HepG2 (cell line): ENCODE data around the gene EEFSEC. TPM values are rescaled to one million over a fixed set of nuclear protein-coding genes. Genes with fewer than 3 reads are reported as not detected.
A peak's percentile ranks its signal among the peaks of the same experiment; 100 is the strongest.

ENCODE experiments used
- ATAC-seq: fragments of 200-7000 bp; cut with Tn5 transposase; 3 replicates; pipeline ENCODE4 v1.9.1; 2020; ENCODE audit warnings: mild to moderate bottlenecking, moderate library complexity
- BruUV-seq: library from RNA; stranded (reverse); fragments of 400-500 nt; replicated peaks from 2 replicates; lab custom pipeline; 2021; lab: Mats Ljungman, UMichigan
- CTCF ChIA-PET: fragments of 300-600 bp; formaldehyde crosslinking; extraction: SDS; loops from one replicate; lab custom pipeline; 2021; ENCODE audit warnings: low total read pairs, inconsistent platforms, low intra/inter-chr PET ratio; lab: Yijun Ruan, JAX
- POLR2A ChIA-PET: fragments of 350-600 bp; sonication (Branson Sonifier 250); formaldehyde crosslinking; loops from one replicate; lab custom pipeline; 2020; ENCODE audit warnings: antibody characterized with exemption, inconsistent platforms; lab: Yijun Ruan, JAX
- DNase-seq: peaks from one replicate; pipeline ENCODE4 v3.0.0-alpha.2; 2015; ENCODE audit warnings: low spot score
- FAIRE-seq: peaks from 3 replicates; lab custom pipeline; 2011; peaks lifted over from hg19 to GRCh38; lab: Jason Lieb, UNC
- H2AFZ ChIP-seq: one replicate; pipeline ENCODE4 v1.6.1; 2011; ENCODE audit warnings: low read length, inconsistent platforms
- H3K27ac ChIP-seq: fragments of 300-600 bp; 3 replicates; pipeline ENCODE4 v1.8.0; 2011; ENCODE audit warnings: mixed run types, mild to moderate bottlenecking, mixed read lengths, low read length, inconsistent platforms; ENCODE audit not compliant: insufficient read depth; ENCODE audit errors: extremely low read length
- H3K27me3 ChIP-seq, 2 experiments: fragments of 200-600 bp in 1 of 2; 2 replicates in 1 of 2; 3 replicates in 1 of 2; pipeline versions ENCODE4 v1.6.0 to v1.8.0; 2011; ENCODE audit warnings: low read length in 2 of 2, mild to moderate bottlenecking in 2 of 2, moderate library complexity in 2 of 2, inconsistent platforms in 1 of 2; ENCODE audit not compliant: insufficient read depth in 2 of 2, control insufficient read depth in 1 of 2
- H3K36me3 ChIP-seq, 2 experiments: fragments of 200-600 bp in 1 of 2; replicated peaks in 1 of 2; 2 replicates in 1 of 2; 3 replicates in 1 of 2; pipeline versions ENCODE4 v1.5.1 to v1.8.0; 2011; ENCODE audit warnings: low read length in 2 of 2, inconsistent platforms in 1 of 2; ENCODE audit not compliant: insufficient read depth in 2 of 2, control insufficient read depth in 1 of 2
- H3K4me1 ChIP-seq: 2 replicates; pipeline ENCODE4 v1.5.1; 2012; ENCODE audit warnings: low read length, inconsistent platforms; ENCODE audit not compliant: insufficient read depth
- H3K4me2 ChIP-seq: 2 replicates; pipeline ENCODE4 v1.6.0; 2011; ENCODE audit warnings: low read depth, low read length, inconsistent platforms
- H3K4me3 ChIP-seq, 3 experiments: fragments of 200-600 bp in 1 of 3; sonication (generic), shearing (Covaris generic) in 1 of 3; replicated peaks in 1 of 3; 2 replicates each; pipeline ENCODE4 v1.5.1; 2011 to 2016; ENCODE audit warnings: low read length in 3 of 3, inconsistent platforms in 2 of 3, low read depth in 2 of 3, mild to moderate bottlenecking in 2 of 3, control low read depth in 1 of 3, mixed read lengths in 1 of 3; ENCODE audit not compliant: insufficient read depth in 1 of 3
- H3K79me2 ChIP-seq: one replicate; pipeline ENCODE4 v1.6.1; 2011; ENCODE audit warnings: low read length, inconsistent platforms; ENCODE audit not compliant: insufficient read depth
- H3K9ac ChIP-seq: 2 replicates; pipeline ENCODE4 v1.6.0; 2011; ENCODE audit warnings: mild to moderate bottlenecking, low read depth, low read length, inconsistent platforms; ENCODE audit not compliant: insufficient read depth
- H3K9me3 ChIP-seq: 2 replicates; pipeline ENCODE4 v1.5.1; 2012; ENCODE audit warnings: mild to moderate bottlenecking, low read length
- H4K20me1 ChIP-seq: 2 replicates; pipeline ENCODE4 v1.6.0; 2011; ENCODE audit warnings: inconsistent platforms, mild to moderate bottlenecking, low read length, moderate library complexity; ENCODE audit not compliant: insufficient read depth
- HNF4A ChIP-seq: sonication (generic); formaldehyde crosslinking; IDR thresholded peaks from 2 replicates; pipeline ENCODE4 v1.4.0; 2020; ENCODE audit warnings: missing genetic modification reagents
- MIER2 ChIP-seq: IDR thresholded peaks from 2 replicates; pipeline ENCODE4 v1.6.1; 2016; ENCODE audit warnings: missing biosample characterization, missing genetic modification reagents
- MIER3 ChIP-seq: IDR thresholded peaks from 2 replicates; pipeline ENCODE4 v1.6.1; 2016; ENCODE audit warnings: missing compliant biosample characterization, borderline replicate concordance
- PAF1 ChIP-seq: IDR thresholded peaks from 2 replicates; pipeline ENCODE4 v1.6.1; 2016; ENCODE audit warnings: missing genetic modification reagents, missing compliant biosample characterization
- ZNF552 ChIP-seq: sonication (generic); formaldehyde crosslinking; IDR thresholded peaks from 2 replicates; pipeline ENCODE4 v1.9.0; 2022; ENCODE audit warnings: missing genetic modification reagents, mild to moderate bottlenecking, borderline replicate concordance
- WGBS: methylation state at CpG from one replicate; pipeline ENCODE4 v1.1.6; 2017; ENCODE audit warnings: low lambda C conversion rate; 5-methylcytosine and 5-hydroxymethylcytosine counted together
- in situ Hi-C: cut with HindIII; loops from 2 replicates; pipeline ENCODE4 v1.10.0; 2017; ENCODE audit warnings: low pct_unique_long_range_greater_than_20kb; ENCODE audit not compliant: extremely low pct_ligation_motif_present
- intact Hi-C: fragments of 100-400 bp; cut with micrococcal nuclease; formaldehyde crosslinking; loops from one replicate; pipeline ENCODE4 v1.10.0; 2022; ENCODE audit not compliant: unreplicated experiment
- polyA plus RNA-seq, 8 experiments: library from polyadenylated mRNA; depleted of rRNA in 3 of 8; stranded (reverse) in 7 of 8; unstranded in 1 of 8; fragments of >200 nt; fragmentation: Illumina TruSeq in 4 of 8; extraction: Trizol in 4 of 8; gene quantifications; 2 replicates each; pipeline versions ENCODE4 v1.2.1 to v1.2.3, GENCODE V29; 2011 to 2016; ENCODE audit warnings: low read depth in 4 of 8, missing spikeins in 1 of 8, mixed read lengths in 1 of 8; ENCODE audit not compliant: insufficient read depth in 1 of 8
- total RNA-seq, 5 experiments: library from RNA; depleted of rRNA; stranded (reverse); fragments of >200 nt; fragmentation: Illumina TruSeq; extraction: Trizol; gene quantifications; 2 replicates each; pipeline ENCODE4 v1.2.3, GENCODE V29; 2016; ENCODE audit warnings: low read depth in 1 of 5
- TF ChIP-seq, protein P1 (sequence below): sonication (generic); formaldehyde crosslinking; conservative IDR thresholded peaks from 2 replicates; pipeline ENCODE4 v1.4.0; 2020; ENCODE audit warnings: missing genetic modification reagents
- TF ChIP-seq, protein P2 (sequence below): sonication (generic); formaldehyde crosslinking; IDR thresholded peaks from 2 replicates; pipeline ENCODE4 v1.5.0; 2020; ENCODE audit warnings: missing genetic modification reagents

EEFSEC gene
- total and polyA plus RNA-seq, 2 of the 13 experiments (the other 11 are each of a cell fraction or from before 2014, with no cell fraction given), result 6.4 to 24.2 TPM

DNA sequence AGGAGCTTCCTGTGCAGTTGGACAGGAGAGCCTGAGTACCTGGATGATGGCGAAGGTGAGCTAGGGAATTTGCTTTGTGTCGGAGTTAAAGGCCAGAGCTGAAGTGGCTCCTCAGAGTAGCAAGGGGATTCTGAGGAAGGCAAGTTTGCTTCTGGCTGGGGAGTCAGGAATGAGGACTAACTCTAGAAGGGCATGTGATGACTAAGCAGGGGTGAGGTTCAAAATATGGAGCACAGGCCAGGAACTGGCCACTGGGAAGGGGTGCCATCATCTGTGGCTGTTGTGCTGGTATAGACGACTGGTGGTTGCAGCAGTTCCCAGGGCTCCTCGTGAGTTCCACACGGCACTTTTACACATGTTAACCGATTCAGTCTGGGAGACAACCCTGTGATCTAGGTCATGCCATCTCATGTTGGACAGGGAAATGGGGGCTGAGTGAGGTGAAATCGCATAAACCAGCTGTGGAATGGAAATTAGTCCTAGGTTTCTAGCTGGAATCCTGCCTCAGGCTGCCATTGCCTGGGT is 100.8 kb downstream of the EEFSEC start (continued):
- TF ChIP-seq, protein P1, sequence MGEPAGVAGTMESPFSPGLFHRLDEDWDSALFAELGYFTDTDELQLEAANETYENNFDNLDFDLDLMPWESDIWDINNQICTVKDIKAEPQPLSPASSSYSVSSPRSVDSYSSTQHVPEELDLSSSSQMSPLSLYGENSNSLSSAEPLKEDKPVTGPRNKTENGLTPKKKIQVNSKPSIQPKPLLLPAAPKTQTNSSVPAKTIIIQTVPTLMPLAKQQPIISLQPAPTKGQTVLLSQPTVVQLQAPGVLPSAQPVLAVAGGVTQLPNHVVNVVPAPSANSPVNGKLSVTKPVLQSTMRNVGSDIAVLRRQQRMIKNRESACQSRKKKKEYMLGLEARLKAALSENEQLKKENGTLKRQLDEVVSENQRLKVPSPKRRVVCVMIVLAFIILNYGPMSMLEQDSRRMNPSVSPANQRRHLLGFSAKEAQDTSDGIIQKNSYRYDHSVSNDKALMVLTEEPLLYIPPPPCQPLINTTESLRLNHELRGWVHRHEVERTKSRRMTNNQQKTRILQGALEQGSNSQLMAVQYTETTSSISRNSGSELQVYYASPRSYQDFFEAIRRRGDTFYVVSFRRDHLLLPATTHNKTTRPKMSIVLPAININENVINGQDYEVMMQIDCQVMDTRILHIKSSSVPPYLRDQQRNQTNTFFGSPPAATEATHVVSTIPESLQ (CRISPR knock-in tag), result no peak
- TF ChIP-seq ZNF552 (CRISPR knock-in tag) (no peak), PAF1 (CRISPR knock-in tag) (no peak), MIER2 (CRISPR knock-in tag) (no peak), HNF4A (CRISPR knock-in tag) (no peak), MIER3 (CRISPR knock-in tag) (no peak)

DNA sequence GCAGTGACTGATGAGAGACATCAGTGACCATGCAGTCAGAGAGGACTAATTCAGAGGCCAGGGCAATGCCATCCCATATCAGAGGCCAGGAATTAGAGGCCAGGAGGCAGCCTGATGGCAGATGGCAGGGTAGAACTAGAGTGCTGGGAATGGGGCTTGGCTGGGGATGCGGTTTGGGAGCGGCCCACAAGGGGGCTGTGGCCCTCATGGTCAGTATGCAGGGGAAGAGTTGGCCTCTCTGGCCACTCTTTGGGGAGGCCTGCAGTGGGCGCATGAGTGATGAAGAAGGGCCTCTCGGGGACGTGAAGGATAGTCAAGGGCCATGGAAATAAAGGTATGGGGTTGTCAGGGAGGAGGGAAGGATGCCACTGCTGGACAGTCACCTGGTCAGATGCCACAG is 101.7 kb downstream of the EEFSEC start:
- in situ Hi-C loops, result no loop called here
- no peak for FAIRE-seq
- WGBS, result 94% methylated on average over 5 of the region's 5 CpGs

More for the DNA sequence above, 101.7 kb downstream of the EEFSEC start:
- Histone ChIP-seq H3K4me3 (no peak overlapping the region), H3K4me2 (no peak overlapping the region), H2AFZ (no peak overlapping the region), H3K36me3 (peaks cover 4 to 20% of the 10 kb centered on the region in 2 experiments; a peak in 4 of 5 replicates), H3K4me1 (peaks cover 19% of the 10 kb centered on the region), H4K20me1 (0 out of 2 replicates have a peak, but pooled peaks cover 4% of the 10 kb centered on the region)
- intact Hi-C loops, result no loop called here
- TF ChIP-seq, protein P2, sequence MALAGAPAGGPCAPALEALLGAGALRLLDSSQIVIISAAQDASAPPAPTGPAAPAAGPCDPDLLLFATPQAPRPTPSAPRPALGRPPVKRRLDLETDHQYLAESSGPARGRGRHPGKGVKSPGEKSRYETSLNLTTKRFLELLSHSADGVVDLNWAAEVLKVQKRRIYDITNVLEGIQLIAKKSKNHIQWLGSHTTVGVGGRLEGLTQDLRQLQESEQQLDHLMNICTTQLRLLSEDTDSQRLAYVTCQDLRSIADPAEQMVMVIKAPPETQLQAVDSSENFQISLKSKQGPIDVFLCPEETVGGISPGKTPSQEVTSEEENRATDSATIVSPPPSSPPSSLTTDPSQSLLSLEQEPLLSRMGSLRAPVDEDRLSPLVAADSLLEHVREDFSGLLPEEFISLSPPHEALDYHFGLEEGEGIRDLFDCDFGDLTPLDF (CRISPR knock-in tag), result no peak
- TF ChIP-seq, all 625 proteins: peak for 0
- no TSS peak for BruUV-seq
- no peak overlapping the region for H3K9ac ChIP-seq
- ChIA-PET POLR2A (no interaction called here), CTCF (no interaction called here)
- ATAC-seq (peak; percentile 65; the same call in 1 of the 3 replicates), DNase-seq (no peak)
- peaks cover 13% of the 10 kb centered on the region for H3K9me3 ChIP-seq
- H3K27ac ChIP-seq, result no peak overlapping the region
- H3K27me3 ChIP-seq, result no peaks in the 10 kb centered on the region
- H3K79me2 ChIP-seq, result no peaks in the 10 kb centered on the region
